Neuronal stem cell (in vitro differentiated cells): ENCODE measurements around the gene CD244.
"Not testable (repeated sequence)": the region's sequence is repeated elsewhere in the genome, so short reads cannot be mapped to it uniquely, and the experiment has no call there.

Source experiments
- DNase-seq: peaks from one replicate; pipeline ENCODE4 v3.0.0-alpha.2; 2013; ENCODE audit warnings: low spot score
- H2AFZ ChIP-seq: one replicate; pipeline ENCODE4 v1.6.1; 2013; ENCODE audit warnings: mild to moderate bottlenecking, low read length, inconsistent platforms
- H2AK5ac ChIP-seq: 2 replicates; pipeline ENCODE4 v1.6.1; 2013; ENCODE audit warnings: low read depth, mild to moderate bottlenecking, inconsistent platforms, low read length, moderate library complexity, mixed read lengths
- H2BK120ac ChIP-seq: 2 replicates; pipeline ENCODE4 v1.6.1; 2013; ENCODE audit warnings: low read depth, mild to moderate bottlenecking, inconsistent platforms, low read length, moderate library complexity, mixed read lengths
- H2BK12ac ChIP-seq: one replicate; pipeline ENCODE4 v1.6.1; 2013; ENCODE audit warnings: low read length, inconsistent platforms
- H2BK15ac ChIP-seq: 2 replicates; pipeline ENCODE4 v1.6.1; 2013; ENCODE audit warnings: mild to moderate bottlenecking, low read length, inconsistent platforms, mixed read lengths
- H2BK5ac ChIP-seq: one replicate; pipeline ENCODE4 v1.6.1; 2013; ENCODE audit warnings: inconsistent platforms, mild to moderate bottlenecking, low read length, moderate library complexity
- H3K14ac ChIP-seq: one replicate; pipeline ENCODE4 v1.6.1; 2013; ENCODE audit warnings: low read length, inconsistent platforms
- H3K18ac ChIP-seq: 2 replicates; pipeline ENCODE4 v1.6.1; 2013; ENCODE audit warnings: low read length, inconsistent platforms
- H3K23ac ChIP-seq: 2 replicates; pipeline ENCODE4 v1.6.1; 2013; ENCODE audit warnings: low read depth, mild to moderate bottlenecking, mixed read lengths, low read length, inconsistent platforms; ENCODE audit not compliant: poor library complexity
- H3K27ac ChIP-seq: replicated peaks from 3 replicates; pipeline ENCODE4 v1.5.1; 2013; ENCODE audit warnings: low read length, inconsistent platforms
- H3K27me3 ChIP-seq, 3 experiments: 2 replicates each; pipeline ENCODE4 v1.6.1; 2013; ENCODE audit warnings: low read length in 3 of 3, mild to moderate bottlenecking in 2 of 3, inconsistent platforms in 1 of 3, low read depth in 1 of 3, mixed read lengths in 1 of 3, moderate library complexity in 1 of 3; ENCODE audit not compliant: control insufficient read depth in 3 of 3, insufficient read depth in 3 of 3
- H3K36me3 ChIP-seq, 2 donors: replicated peaks in 1 of 2; 2 replicates each; pipeline ENCODE4 v1.6.1; 2013; ENCODE audit warnings: low read length in 2 of 2; ENCODE audit not compliant: control insufficient read depth in 2 of 2, insufficient read depth in 2 of 2
- H3K4ac ChIP-seq: 2 replicates; pipeline ENCODE4 v1.6.1; 2013; ENCODE audit warnings: inconsistent platforms, mild to moderate bottlenecking, low read length, moderate library complexity
- H3K4me1 ChIP-seq, 2 donors: 1 replicate in 1 of 2; 2 replicates in 1 of 2; pipeline ENCODE4 v1.6.1; 2013; ENCODE audit warnings: low read length in 2 of 2, low read depth in 1 of 2; ENCODE audit not compliant: control insufficient read depth in 2 of 2, insufficient read depth in 1 of 2
- H3K4me2 ChIP-seq: one replicate; pipeline ENCODE4 v1.6.1; 2013; ENCODE audit warnings: mild to moderate bottlenecking, low read length, inconsistent platforms; ENCODE audit not compliant: insufficient read depth, poor library complexity, severe bottlenecking
- H3K4me3 ChIP-seq, 2 donors: 2 replicates each; pipeline ENCODE4 v1.5.1; 2013; ENCODE audit warnings: low read length in 2 of 2, mild to moderate bottlenecking in 2 of 2, inconsistent platforms in 1 of 2, moderate library complexity in 1 of 2
- H3K79me1 ChIP-seq: one replicate; pipeline ENCODE4 v1.6.1; 2013; ENCODE audit warnings: low read depth, mild to moderate bottlenecking, inconsistent platforms, low read length, moderate library complexity
- H3K9ac ChIP-seq: one replicate; pipeline ENCODE4 v1.6.1; 2013; ENCODE audit warnings: mild to moderate bottlenecking, low read depth, low read length, inconsistent platforms; ENCODE audit not compliant: poor library complexity
- H3K9me3 ChIP-seq, 2 donors: replicated peaks in 1 of 2; 2 replicates each; pipeline versions ENCODE3 to v1.6.1; 2013; ENCODE audit warnings: low read length in 2 of 2, mild to moderate bottlenecking in 2 of 2, inconsistent platforms in 1 of 2, low read depth in 1 of 2, mixed read lengths in 1 of 2, moderate library complexity in 1 of 2; ENCODE audit not compliant: control insufficient read depth in 2 of 2, insufficient read depth in 1 of 2
- H4K8ac ChIP-seq: one replicate; pipeline ENCODE4 v1.6.1; 2013; ENCODE audit warnings: low read depth, mild to moderate bottlenecking, inconsistent platforms, low read length, moderate library complexity
- H4K91ac ChIP-seq: one replicate; pipeline ENCODE4 v1.6.1; 2013; ENCODE audit warnings: low read length, low read depth, mild to moderate bottlenecking, inconsistent platforms; ENCODE audit not compliant: poor library complexity
- WGBS, 2 donors: extraction: QIAGEN DNeasy Blood & Tissue Kit; methylation state at CpG; one replicate each; pipeline ENCODE4 v1.1.7; 2013; ENCODE audit warnings: missing lambda C conversion rate in 2 of 2, mixed read lengths in 1 of 2; ENCODE audit not compliant: insufficient read length in 2 of 2, insufficient replicate concordance in 1 of 2; ENCODE audit errors: extremely low coverage in 2 of 2; 5-methylcytosine and 5-hydroxymethylcytosine counted together

CD244 gene

GRCh38 chr1:160907976-160908375, 45.3 kb upstream of the CD244 start:
- Histone ChIP-seq H2AFZ (no peak overlapping the region), H3K14ac (no peak overlapping the region), H2AK5ac (no peak overlapping the region), H3K79me1 (no peaks in the 10 kb centered on the region), H3K18ac (no peak overlapping the region), H4K91ac (no peak overlapping the region), H3K9ac (no peak overlapping the region), H2BK5ac (no peak overlapping the region), H3K27me3 (no peaks in the 10 kb centered on the region), H3K4ac (no peak overlapping the region), H2BK12ac (no peak overlapping the region), H3K27ac (no peak overlapping the region), H2BK15ac (no peak overlapping the region), H4K8ac (no peak overlapping the region), H3K9me3 (no peaks in the 10 kb centered on the region), H3K23ac (no peak overlapping the region), H3K36me3 (no peaks in the 10 kb centered on the region), H2BK120ac (no peak overlapping the region), H3K4me3 (no peak overlapping the region), H3K4me2 (no peak overlapping the region), H3K4me1 (peaks cover 0 to 4% of the 10 kb centered on the region in 2 donors)
- no peak for DNase-seq
- WGBS, 2 donors, result no CpG with 5 or more reads among the region's 7 CpGs

- Histone ChIP-seq H3K23ac (no peak overlapping the region), H3K18ac (no peak overlapping the region), H4K8ac (no peak overlapping the region), H3K27me3 (no peaks in the 10 kb centered on the region), H3K4me3 (no peak overlapping the region), H3K14ac (no peak overlapping the region), H3K4ac (no peak overlapping the region), H2BK12ac (no peak overlapping the region), H2BK120ac (no peak overlapping the region), H3K4me2 (no peak overlapping the region), H3K9ac (no peak overlapping the region), H3K4me1 (no peaks in the 10 kb centered on the region), H2AK5ac (no peak overlapping the region), H4K91ac (no peak overlapping the region), H3K27ac (no peak overlapping the region), H3K79me1 (no peaks in the 10 kb centered on the region), H3K36me3 (no peaks in the 10 kb centered on the region), H2BK15ac (no peak overlapping the region), H3K9me3 (no peaks in the 10 kb centered on the region), H2AFZ (no peak overlapping the region), H2BK5ac (no peak overlapping the region)
- WGBS, 2 donors, result no CpG with 5 or more reads among the region's 4 CpGs
- DNase-seq, result no peak
These were observed 42.9 kb upstream of the CD244 start for GRCh38 chr1:160905617-160905989.

GRCh38 chr1:160904783-160905616, 42.3 kb upstream of the CD244 start:
- H3K4me3 ChIP-seq, result no peak overlapping the region
- no peak overlapping the region for H4K91ac ChIP-seq
- no peak for DNase-seq
- H4K8ac ChIP-seq, result no peak overlapping the region
- H3K14ac ChIP-seq, result no peak overlapping the region
- H2BK12ac ChIP-seq, result no peak overlapping the region
- no peak overlapping the region for H2BK5ac ChIP-seq
- H2BK120ac ChIP-seq, result no peak overlapping the region
- H3K9ac ChIP-seq, result no peak overlapping the region
- H2AFZ ChIP-seq, result no peak overlapping the region
- H3K79me1 ChIP-seq, result no peaks in the 10 kb centered on the region
- no peak overlapping the region for H3K4ac ChIP-seq
- no peak overlapping the region for H3K27ac ChIP-seq
- no peaks in the 10 kb centered on the region for H3K9me3 ChIP-seq
- no peak overlapping the region for H2BK15ac ChIP-seq
- no peak overlapping the region for H3K18ac ChIP-seq
- H3K4me2 ChIP-seq, result no peak overlapping the region
- no peak overlapping the region for H3K23ac ChIP-seq
- H2AK5ac ChIP-seq, result no peak overlapping the region
- no peaks in the 10 kb centered on the region for H3K27me3 ChIP-seq
- no peaks in the 10 kb centered on the region for H3K36me3 ChIP-seq
- H3K4me1 ChIP-seq, result no peaks in the 10 kb centered on the region
- no CpG with 5 or more reads among the region's 8 CpGs for WGBS, 2 donors

GRCh38 chr1:160902251-160902650, 39.6 kb upstream of the CD244 start:
- WGBS, 2 donors, result no CpG with 5 or more reads among the region's 1 CpG
- not testable (repeated sequence) for H3K23ac ChIP-seq, H3K9ac ChIP-seq, H2AFZ ChIP-seq, H4K8ac ChIP-seq, H3K18ac ChIP-seq, H2BK120ac ChIP-seq, H2BK12ac ChIP-seq, H3K4ac ChIP-seq, H3K14ac ChIP-seq, H3K27ac ChIP-seq, H3K4me3 ChIP-seq, H2AK5ac ChIP-seq, H2BK5ac ChIP-seq, DNase-seq, H3K4me2 ChIP-seq, H3K79me1 ChIP-seq, H3K36me3 ChIP-seq, H2BK15ac ChIP-seq, H4K91ac ChIP-seq, H3K4me1 ChIP-seq, H3K9me3 ChIP-seq, H3K27me3 ChIP-seq
